AG04450 (cell line): ENCODE measurements around the gene RFX1. TPM values are rescaled to one million over a fixed set of nuclear protein-coding genes. Genes with fewer than 3 reads are reported as not detected.

Experiments
- CTCF ChIA-PET: fragments of 300-600, 350-600 bp; formaldehyde crosslinking; extraction: SDS; loops from one replicate; lab custom pipeline; 2022; ENCODE audit warnings: antibody characterized with exemption, inconsistent platforms; lab: Charles Lee
- POLR2A ChIA-PET: fragments of 350-600 bp; formaldehyde crosslinking; extraction: SDS; loops from one replicate; lab custom pipeline; 2021; ENCODE audit warnings: antibody characterized with exemption, inconsistent platforms; lab: Yijun Ruan, JAX
- DNase-seq: peaks from one replicate; pipeline ENCODE4 v3.0.0-alpha.2; 2011; ENCODE audit warnings: low read depth, low spot score
- H3K27ac ChIP-seq: one replicate; pipeline ENCODE4 v1.5.1; 2012; ENCODE audit warnings: low read depth, low read length, control low read depth
- H3K27me3 ChIP-seq: one replicate; pipeline ENCODE4 v1.6.0; 2012; ENCODE audit warnings: low read length; ENCODE audit not compliant: control insufficient read depth, insufficient read depth
- H3K4me3 ChIP-seq: 2 replicates; pipeline ENCODE4 v1.5.1; 2011; ENCODE audit warnings: mild to moderate bottlenecking, low read depth, low read length, control low read depth
- H3K9me3 ChIP-seq: 2 replicates; pipeline ENCODE4 v1.5.1; 2012; ENCODE audit warnings: low read length; ENCODE audit not compliant: control insufficient read depth, insufficient read depth
- CTCF ChIP-seq: IDR thresholded peaks from 2 replicates; pipeline ENCODE4 v1.5.1; 2011; ENCODE audit warnings: low read depth, low read length, control low read depth, inconsistent platforms
- polyA plus RNA-seq: library from polyadenylated mRNA; depleted of rRNA; stranded (reverse); fragments of >200 nt; gene quantifications from 2 replicates; pipeline ENCODE4 v1.2.3, GENCODE V29; 2011; rRNA removed

Gene RFX1
- polyA plus RNA-seq, 1 experiment: 0.38 TPM

DNA sequence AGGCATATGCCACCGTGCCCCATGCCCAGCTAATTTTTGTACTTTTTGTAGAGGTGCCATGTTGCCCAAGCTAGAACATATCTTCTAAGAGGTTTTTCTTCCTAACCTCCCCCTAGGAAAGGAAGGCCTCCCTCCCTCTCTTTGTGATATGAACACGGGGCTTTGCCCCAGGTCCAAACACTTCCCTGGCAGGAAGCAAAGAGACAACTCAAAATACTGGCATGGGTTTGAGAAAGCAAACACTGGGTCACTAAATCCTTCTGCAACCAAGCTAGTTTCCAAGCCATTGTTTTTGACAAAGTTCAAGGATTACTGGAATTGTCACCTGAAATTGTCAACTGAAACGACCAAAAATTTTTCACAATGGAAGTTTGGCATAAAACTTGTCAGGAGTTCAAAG, 91.3 kb downstream of the RFX1 start:
- Histone ChIP-seq H3K9me3 (no peaks in the 10 kb centered on the region; the same call in 1 of the 2 replicates), H3K27ac (no peak overlapping the region), H3K4me3 (no peak overlapping the region), H3K27me3 (no peaks in the 10 kb centered on the region)
- DNase-seq: no peak
- no peak for TF ChIP-seq CTCF
- CTCF ChIA-PET: no interaction called here
- POLR2A ChIA-PET: no interaction called here

DNA sequence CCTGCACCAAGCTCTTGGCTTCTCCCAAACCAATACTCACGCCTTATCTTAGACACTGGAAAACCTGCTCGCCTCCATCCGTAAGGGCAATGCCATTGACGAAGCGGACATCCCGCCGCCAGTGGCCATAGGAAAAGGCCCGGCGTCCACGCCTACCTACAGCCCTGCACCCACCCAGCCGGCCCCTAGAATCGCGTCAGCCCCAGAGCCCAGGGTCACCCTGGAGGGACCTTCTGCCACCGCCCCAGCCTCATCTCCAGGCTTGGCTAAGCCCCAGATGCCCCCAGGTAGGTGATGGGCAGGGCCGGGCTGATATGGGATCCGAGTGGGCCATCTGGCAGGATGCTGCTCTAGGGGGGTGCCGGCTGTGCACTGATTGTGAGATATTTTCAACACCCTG, 92.8 kb downstream of the RFX1 start:
- Histone ChIP-seq H3K27me3 (no peaks in the 10 kb centered on the region), H3K9me3 (no peaks in the 10 kb centered on the region; the same call in 1 of the 2 replicates), H3K4me3 (no peak overlapping the region), H3K27ac (no peak overlapping the region)
- ChIA-PET POLR2A (no interaction called here), CTCF (no interaction called here)
- no peak for DNase-seq
- TF ChIP-seq CTCF: no peak

Other genes with a start within 250 kb of the RFX1 start
- gene MRI1, start 241.8 kb downstream of the RFX1 start, polyA plus RNA-seq: 20.2 and 24.1 TPM in 2 replicates
- gene C19orf53, start 231.9 kb downstream of the RFX1 start, polyA plus RNA-seq: 145 and 213 TPM in 2 replicates
- 2.3 and 3.4 TPM in 2 replicates for gene ZSWIM4, start 210.9 kb downstream of the RFX1 start, polyA plus RNA-seq
- 0.36 and 0.37 TPM in 2 replicates for gene NANOS3, start 129.2 kb downstream of the RFX1 start, polyA plus RNA-seq
- gene BRME1, start 100.2 kb downstream of the RFX1 start, polyA plus RNA-seq: 0.12 and 0.17 TPM in 2 replicates
- gene CC2D1A, start 100.1 kb downstream of the RFX1 start, polyA plus RNA-seq: 5.1 and 6.7 TPM in 2 replicates
- 2.8 and 3.4 TPM in 2 replicates for gene PODNL1, start 67.9 kb downstream of the RFX1 start, polyA plus RNA-seq
- 6.1 and 7.3 TPM in 2 replicates for gene DCAF15, start 53.8 kb downstream of the RFX1 start, polyA plus RNA-seq
- gene RLN3, start 21.8 kb upstream of the RFX1 start, polyA plus RNA-seq: not detected in 2 replicates
- 4.5 and 5.4 TPM in 2 replicates for gene IL27RA, start 25.4 kb upstream of the RFX1 start, polyA plus RNA-seq
- gene PALM3, start 55.8 kb upstream of the RFX1 start, polyA plus RNA-seq: 0.43 and 0.51 TPM in 2 replicates
- 0.27 and 0.56 TPM in 2 replicates for gene MISP3, start 66.5 kb upstream of the RFX1 start, polyA plus RNA-seq
- not detected in 2 replicates for gene C19orf67, start 79.5 kb upstream of the RFX1 start, polyA plus RNA-seq
- 5.1 and 6.5 TPM in 2 replicates for gene SAMD1, start 84.4 kb upstream of the RFX1 start, polyA plus RNA-seq
- gene PRKACA, start 111.4 kb upstream of the RFX1 start, polyA plus RNA-seq: 17.9 and 25.1 TPM in 2 replicates
- 2.8 and 2.9 TPM in 2 replicates for gene ASF1B, start 130.3 kb upstream of the RFX1 start, polyA plus RNA-seq
- gene ADGRL1, start 199.8 kb upstream of the RFX1 start, polyA plus RNA-seq: 2.0 and 2.9 TPM in 2 replicates